K562 (cell line): ENCODE results near the gene KLHDC7B. TPM values are rescaled to one million over a fixed set of nuclear protein-coding genes. Genes with fewer than 3 reads are reported as not detected.

ENCODE experiments used
- ATAC-seq: fragments of 200-7000 bp; cut with Tn5 transposase; 3 replicates; pipeline ENCODE4 v1.9.1; 2020; ENCODE audit warnings: moderate library complexity
- BruUV-seq: library from RNA; stranded (reverse); fragments of 400-500 nt; replicated peaks from 2 replicates; lab custom pipeline; 2021; lab: Mats Ljungman, UMichigan
- CTCF ChIA-PET: fragments of 300-600 bp; formaldehyde crosslinking; extraction: SDS; loops from one replicate; lab custom pipeline; 2021; ENCODE audit warnings: low intra/inter-chr PET ratio; lab: Yijun Ruan, JAX
- POLR2A ChIA-PET: fragments of 300-600, 350-650 bp; sonication (Branson Sonifier 250); formaldehyde crosslinking; extraction: SDS; loops from one replicate; lab custom pipeline; 2021; ENCODE audit warnings: antibody characterized with exemption, inconsistent platforms; lab: Yijun Ruan, JAX
- DNase-seq, 4 experiments: peaks; one replicate each; pipeline versions ENCODE4 v3.0.0 to v3.0.0-alpha.2; 2011 to 2018; ENCODE audit warnings: low spot score in 3 of 4, mixed read lengths in 3 of 4; ENCODE audit errors: extremely low read depth in 1 of 4
- FAIRE-seq: peaks from 2 replicates; lab custom pipeline; 2011; peaks lifted over from hg19 to GRCh38; lab: Jason Lieb, UNC
- H2AFZ ChIP-seq: 2 replicates; pipeline ENCODE4 v1.6.0; 2011; ENCODE audit warnings: low read depth, low read length, control low read depth, inconsistent platforms
- H3K27ac ChIP-seq: fragments of 200-600 bp; 3 replicates; pipeline ENCODE4 v1.8.0; 2011; ENCODE audit warnings: low read depth, mild to moderate bottlenecking, control low read depth, inconsistent platforms, low read length, moderate library complexity, mixed read lengths; ENCODE audit errors: extremely low read depth
- H3K27me3 ChIP-seq, 2 experiments: fragments of 300-600 bp in 1 of 2; 2 replicates in 1 of 2; 3 replicates in 1 of 2; pipeline versions ENCODE4 v1.6.0 to v1.8.0; 2011; ENCODE audit warnings: inconsistent platforms in 2 of 2, low read length in 2 of 2, mild to moderate bottlenecking in 1 of 2, mixed read lengths in 1 of 2, moderate library complexity in 1 of 2; ENCODE audit not compliant: control insufficient read depth in 2 of 2, insufficient read depth in 2 of 2
- H3K36me3 ChIP-seq: fragments of 300-600 bp; 3 replicates; pipeline ENCODE4 v1.8.0; 2011; ENCODE audit warnings: mild to moderate bottlenecking, low read length, inconsistent platforms; ENCODE audit not compliant: control insufficient read depth, insufficient read depth
- H3K4me1 ChIP-seq, 2 experiments: fragments of 200-600 bp in 1 of 2; replicated peaks in 1 of 2; 2 replicates in 1 of 2; 3 replicates in 1 of 2; pipeline versions ENCODE4 v1.5.1 to v1.8.0; 2011; ENCODE audit warnings: inconsistent platforms in 2 of 2, low read length in 2 of 2, mild to moderate bottlenecking in 1 of 2, mixed read lengths in 1 of 2, moderate library complexity in 1 of 2; ENCODE audit not compliant: control insufficient read depth in 2 of 2, insufficient read depth in 2 of 2
- H3K4me2 ChIP-seq: 2 replicates; pipeline ENCODE4 v1.6.1; 2011; ENCODE audit warnings: low read length, control low read depth, inconsistent platforms, mixed read lengths; ENCODE audit not compliant: insufficient read depth
- H3K4me3 ChIP-seq: fragments of 200-600 bp; sonication (generic), shearing (Covaris generic); 2 replicates; pipeline ENCODE4 v1.5.1; 2016; ENCODE audit warnings: control low read depth, inconsistent platforms
- H3K79me2 ChIP-seq: fragments of 200-600 bp; 3 replicates; pipeline ENCODE4 v1.8.0; 2011; ENCODE audit warnings: low read length, inconsistent platforms; ENCODE audit not compliant: control insufficient read depth, insufficient read depth
- H3K9ac ChIP-seq, 2 experiments: 2 replicates each; pipeline versions ENCODE4 v1.6.0 to v1.6.1; 2011; ENCODE audit warnings: low read depth in 2 of 2, low read length in 2 of 2, control low read depth in 1 of 2, inconsistent platforms in 1 of 2, mild to moderate bottlenecking in 1 of 2, mixed read lengths in 1 of 2; ENCODE audit not compliant: insufficient read depth in 1 of 2
- H3K9me1 ChIP-seq: one replicate; pipeline ENCODE4 v1.6.0; 2011; ENCODE audit warnings: inconsistent platforms, mild to moderate bottlenecking, low read length, moderate library complexity; ENCODE audit not compliant: control insufficient read depth, insufficient read depth
- H3K9me3 ChIP-seq: replicated peaks from 2 replicates; pipeline ENCODE4 v1.5.1; 2011; ENCODE audit warnings: low read depth, low read length, inconsistent platforms; ENCODE audit not compliant: control insufficient read depth, insufficient read depth
- H4K20me1 ChIP-seq: replicated peaks from 2 replicates; pipeline ENCODE4 v1.6.1; 2011; ENCODE audit warnings: low read length, inconsistent platforms, mixed read lengths; ENCODE audit not compliant: control insufficient read depth, insufficient read depth
- ARID1B ChIP-seq: fragments of 450-650 bp; IDR thresholded peaks from 2 replicates; pipeline ENCODE4 v1.6.1; 2016; ENCODE audit warnings: antibody characterized with exemption, mild to moderate bottlenecking, inconsistent platforms
- BCLAF1 ChIP-seq, 2 experiments: fragments of 450-650 bp in 1 of 2; IDR thresholded peaks; 2 replicates each; pipeline ENCODE4 v1.6.1; 2011 to 2017; ENCODE audit warnings: low read depth in 2 of 2, antibody characterized with exemption in 1 of 2, borderline replicate concordance in 1 of 2, low read length in 1 of 2, mild to moderate bottlenecking in 1 of 2, mixed read lengths in 1 of 2; ENCODE audit not compliant: control insufficient read depth in 1 of 2
- MCM5 ChIP-seq: fragments of 450-650 bp; IDR thresholded peaks from 2 replicates; pipeline ENCODE4 v1.6.1; 2016; ENCODE audit warnings: low read depth
- ZC3H8 ChIP-seq: fragments of 450-650 bp; IDR thresholded peaks from 2 replicates; pipeline ENCODE4 v1.6.1; 2017
- WGBS: fragments of 100-300 bp; shearing (Covaris generic); methylation state at CpG from one replicate; pipeline ENCODE4 v1.1.6; 2016; ENCODE audit warnings: low coverage, mixed read lengths; ENCODE audit not compliant: insufficient coverage; ENCODE audit errors: missing lambda C conversion rate; 5-methylcytosine and 5-hydroxymethylcytosine counted together
- in situ Hi-C: fragments of 300-500 bp; cut with MboI; formaldehyde crosslinking; loops from 4 replicates; pipeline ENCODE4 v1.15.0; 2018; ENCODE audit warnings: inconsistent platforms, mixed read lengths
- intact Hi-C: fragments of 100-400 bp; cut with micrococcal nuclease; formaldehyde crosslinking; loops from 2 replicates; pipeline ENCODE4 v1.14.2; 2022
- polyA plus RNA-seq, 8 experiments: library from polyadenylated mRNA; depleted of rRNA in 4 of 8; stranded (reverse) in 5 of 8; unstranded in 3 of 8; fragments of >200 nt; fragmentation: Nextera tagmentation in 2 of 8; fragmentation: Illumina TruSeq in 1 of 8; extraction: Ambion mirVana in 2 of 8; extraction: Trizol in 1 of 8; gene quantifications; 2 replicates each; pipeline versions ENCODE4 v1.2.1 to v1.2.3, GENCODE V29; 2011 to 2014; ENCODE audit warnings: inconsistent platforms in 1 of 8, missing spikeins in 1 of 8
- total RNA-seq, 7 experiments: library from RNA; depleted of rRNA in 6 of 7; stranded (reverse); fragments of >200 nt in 6 of 7; fragmentation: Illumina TruSeq in 2 of 7; extraction: Trizol in 2 of 7; gene quantifications; 2 replicates each; pipeline versions ENCODE4 v1.2.1 to v1.2.3, GENCODE V29; 2011 to 2021; ENCODE audit warnings: low replicate concordance in 1 of 7
- TF ChIP-seq, protein P1 (sequence below): sonication (generic); formaldehyde crosslinking; IDR thresholded peaks from 2 replicates; pipeline ENCODE4 v1.8.0; 2022; ENCODE audit warnings: missing genetic modification reagents, mild to moderate bottlenecking, borderline replicate concordance

KLHDC7B gene
- total and polyA plus RNA-seq, 9 of the 15 experiments (the other 6 are each of a cell fraction or from before 2014, with no cell fraction given): 0.04 to 0.22 (median 0.05) TPM; not detected in 4

DNA sequence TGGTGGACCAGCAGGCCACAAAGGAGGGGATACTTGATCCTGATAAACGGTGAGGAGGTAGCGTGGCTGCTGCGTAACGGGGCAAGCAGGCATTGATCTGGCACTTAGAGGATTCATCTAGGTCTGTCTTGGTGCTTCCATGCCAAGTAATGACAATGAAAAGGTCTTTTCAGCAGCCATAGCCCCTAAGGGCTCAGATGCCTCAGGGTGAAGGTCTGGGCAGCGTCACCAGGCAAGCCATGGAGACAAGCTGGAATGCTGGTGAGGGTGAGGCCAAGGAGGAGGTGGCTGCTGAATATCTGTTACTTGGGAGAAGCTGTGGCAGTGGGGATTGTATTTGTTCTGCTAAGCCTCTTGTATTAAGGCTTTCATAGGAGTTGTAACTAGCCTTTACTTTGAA is 41.7 kb downstream of the KLHDC7B start (continued):
- no peak for TF ChIP-seq BCLAF1 (IDR thresholded peaks at IDR 0.05; ENCODE audit: borderline replicate concordance in 1 of 2, control insufficient read depth in 1 of 2, low read depth in 2 of 2, low read length in 1 of 2)

GRCh38 chr22:50595189-50595588 is 49.5 kb downstream of the KLHDC7B start:
- H2AFZ ChIP-seq: no peak overlapping the region
- H3K9me1 ChIP-seq: no peaks in the 10 kb centered on the region
- peaks cover 0 to 4% of the 10 kb centered on the region in 2 experiments; a peak in 2 of 5 replicates for H3K4me1 ChIP-seq
- WGBS: 0% methylated on average over 3 of the region's 3 CpGs
- H3K27me3 ChIP-seq: peaks cover 7 to 27% of the 10 kb centered on the region in 2 experiments; a peak in 3 of 5 replicates
- DNase-seq: no peak
- POLR2A ChIA-PET: no interaction called here
- CTCF ChIA-PET: no interaction called here
- H3K36me3 ChIP-seq: no peaks in the 10 kb centered on the region
- no peaks in the 10 kb centered on the region for H3K79me2 ChIP-seq
- peaks cover 3% of the 10 kb centered on the region; the same call in 1 of the 2 replicates for H4K20me1 ChIP-seq
- no TSS peak for BruUV-seq
- no peaks in the 10 kb centered on the region for H3K9me3 ChIP-seq
- H3K4me3 ChIP-seq: no peak overlapping the region
- no peak for TF ChIP-seq ARID1B
- TF ChIP-seq MCM5: no peak
- TF ChIP-seq ZC3H8: no peak
- TF ChIP-seq, protein P1, sequence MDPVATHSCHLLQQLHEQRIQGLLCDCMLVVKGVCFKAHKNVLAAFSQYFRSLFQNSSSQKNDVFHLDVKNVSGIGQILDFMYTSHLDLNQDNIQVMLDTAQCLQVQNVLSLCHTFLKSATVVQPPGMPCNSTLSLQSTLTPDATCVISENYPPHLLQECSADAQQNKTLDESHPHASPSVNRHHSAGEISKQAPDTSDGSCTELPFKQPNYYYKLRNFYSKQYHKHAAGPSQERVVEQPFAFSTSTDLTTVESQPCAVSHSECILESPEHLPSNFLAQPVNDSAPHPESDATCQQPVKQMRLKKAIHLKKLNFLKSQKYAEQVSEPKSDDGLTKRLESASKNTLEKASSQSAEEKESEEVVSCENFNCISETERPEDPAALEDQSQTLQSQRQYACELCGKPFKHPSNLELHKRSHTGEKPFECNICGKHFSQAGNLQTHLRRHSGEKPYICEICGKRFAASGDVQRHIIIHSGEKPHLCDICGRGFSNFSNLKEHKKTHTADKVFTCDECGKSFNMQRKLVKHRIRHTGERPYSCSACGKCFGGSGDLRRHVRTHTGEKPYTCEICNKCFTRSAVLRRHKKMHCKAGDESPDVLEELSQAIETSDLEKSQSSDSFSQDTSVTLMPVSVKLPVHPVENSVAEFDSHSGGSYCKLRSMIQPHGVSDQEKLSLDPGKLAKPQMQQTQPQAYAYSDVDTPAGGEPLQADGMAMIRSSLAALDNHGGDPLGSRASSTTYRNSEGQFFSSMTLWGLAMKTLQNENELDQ (CRISPR knock-in tag): no peak
- TF ChIP-seq, all 486 proteins: peak for 0
- no peak for FAIRE-seq
- no peak overlapping the region for H3K4me2 ChIP-seq
- H3K27ac ChIP-seq: no peak overlapping the region
- no peak overlapping the region for H3K9ac ChIP-seq
- in situ Hi-C loops: no loop called here
- intact Hi-C loops: no loop called here
- no peak for ATAC-seq
